ENCODE results near the gene CRYGD. TPM values are rescaled to one million over a fixed set of nuclear protein-coding genes. Genes with fewer than 3 reads are reported as not detected.
"Not testable (repeated sequence)": the region's sequence is repeated elsewhere in the genome, so short reads cannot be mapped to it uniquely, and the experiment has no call there.

The CRYGD gene
- polyA plus RNA-seq, 3 donors = not detected

- 64 to 78% (median 75%) methylated on average over 11 of the region's 11 CpGs for WGBS, 3 donors
- no peak overlapping the region for H3K27ac ChIP-seq (ENCODE audit: low read depth, low read length)
Measured at GRCh38 chr2:208135794-208136715, 11.7 kb upstream of the CRYGD start.

GRCh38 chr2:208134928-208135586, 10.7 kb upstream of the CRYGD start:
- 33 to 52% (median 34%) methylated on average over 7 to 8 of the region's 8 CpGs for WGBS, 3 donors
- H3K27ac ChIP-seq (ENCODE audit: low read depth, low read length) = no peak overlapping the region

GRCh38 chr2:208130712-208131110, 6.4 kb upstream of the CRYGD start:
- 48 to 78% (median 69%) methylated on average over 6 of the region's 6 CpGs for WGBS, 3 donors
- H3K27ac ChIP-seq (ENCODE audit: low read depth, low read length) = no peak overlapping the region

- WGBS, 3 donors = 51 to 76% (median 75%) methylated on average over 19 of the region's 19 CpGs
- H3K27ac ChIP-seq (ENCODE audit: low read depth, low read length) = no peak within 1 kb of the TSS
Measured at GRCh38 chr2:208129744-208130711, 5.7 kb upstream of the CRYGD start, which contains the start of gene CRYGC. Gene CRYGC (minus strand): TSS chr2:208129828. CDS start chr2:208129792, 36 bp downstream.

- WGBS, 3 donors = 94 to 96% (median 95%) methylated on average over 12 of the region's 12 CpGs
- H3K27ac ChIP-seq (ENCODE audit: low read depth, low read length) = no peak overlapping the region
Measured at GRCh38 chr2:208128136-208128535, 3.8 kb upstream of the CRYGD start.

GRCh38 chr2:208127090-208127489, 2.8 kb upstream of the CRYGD start:
- 91 to 96% (median 95%) methylated on average over 4 of the region's 4 CpGs for WGBS, 3 donors
- no peak overlapping the region for H3K27ac ChIP-seq (ENCODE audit: low read depth, low read length)

- no peak overlapping the region for H3K27ac ChIP-seq (ENCODE audit: low read depth, low read length)
- 72 to 87% (median 83%) methylated on average over 4 of the region's 4 CpGs for WGBS, 3 donors
Measured at GRCh38 chr2:208125251-208125650, 927 bp upstream of the CRYGD start.

- WGBS, 3 donors = 95 to 97% (median 97%) methylated on average over 1 of the region's 1 CpG
- no peak overlapping the region for H3K27ac ChIP-seq (ENCODE audit: low read depth, low read length)
Measured at GRCh38 chr2:208122248-208122647, 2.1 kb downstream of the CRYGD start.

GRCh38 chr2:208118918-208119317, 5.4 kb downstream of the CRYGD start:
- H3K27ac ChIP-seq (ENCODE audit: low read depth, low read length) = no peak overlapping the region
- WGBS, 3 donors = 96 to 98% (median 96%) methylated on average over 3 of the region's 3 CpGs

- not testable (repeated sequence) for H3K27ac ChIP-seq (ENCODE audit: low read depth, low read length)
- 74 to 96% (median 92%) methylated on average over 11 of the region's 11 CpGs for WGBS, 3 donors
Measured at GRCh38 chr2:208117390-208117789, 6.9 kb downstream of the CRYGD start.

- 58 to 65% (median 59%) methylated on average over 7 of the region's 7 CpGs for WGBS, 3 donors
Measured at GRCh38 chr2:208112969-208113368, 11.4 kb downstream of the CRYGD start.

GRCh38 chr2:208112273-208112745, 12.0 kb downstream of the CRYGD start:
- WGBS, 3 donors = 18 to 35% (median 23%) methylated on average over 33 to 35 of the region's 36 CpGs
- not testable (repeated sequence) for H3K27ac ChIP-seq (ENCODE audit: low read depth, low read length)

More at GRCh38 chr2:208112969-208113368, 11.4 kb downstream of the CRYGD start:
- H3K27ac ChIP-seq (ENCODE audit: low read depth, low read length) = no peak overlapping the region

- H3K27ac ChIP-seq (ENCODE audit: low read depth, low read length) = no peak overlapping the region
- WGBS, 3 donors = 81 to 92% (median 82%) methylated on average over 3 of the region's 3 CpGs
Measured at GRCh38 chr2:208103616-208104015, 20.7 kb downstream of the CRYGD start.

GRCh38 chr2:208101716-208102631, 22.4 kb downstream of the CRYGD start:
- H3K27ac ChIP-seq (ENCODE audit: low read depth, low read length) = no peak overlapping the region
- WGBS, 3 donors = 33 to 50% (median 43%) methylated on average over 10 of the region's 10 CpGs

GRCh38 chr2:208099682-208100470, 24.4 kb downstream of the CRYGD start:
- H3K27ac ChIP-seq (ENCODE audit: low read depth, low read length) = no peak overlapping the region
- 65 to 80% (median 67%) methylated on average over 13 of the region's 13 CpGs for WGBS, 3 donors

GRCh38 chr2:208098701-208099100, 25.6 kb downstream of the CRYGD start:
- H3K27ac ChIP-seq (ENCODE audit: low read depth, low read length) = not testable (repeated sequence)
- WGBS, 3 donors = 96 to 100% (median 100%) methylated on average over 1 of the region's 1 CpG

All from adipose tissue (tissue), 3 donors.